H9 (cell line): Measurements from ENCODE around the gene GNB1L. TPM values are rescaled to one million over a fixed set of nuclear protein-coding genes. Genes with fewer than 3 reads are reported as not detected.

Experiments used
- DNase-seq: peaks from one replicate; pipeline ENCODE4 v3.0.0-alpha.2; 2017
- H2AFZ ChIP-seq: one replicate; pipeline ENCODE4 v1.6.1; 2013; ENCODE audit warnings: mild to moderate bottlenecking, low read length, control low read depth, moderate library complexity
- H2AK5ac ChIP-seq: 2 replicates; pipeline ENCODE4 v1.6.1; 2013; ENCODE audit warnings: low read length, control low read depth, mixed read lengths; ENCODE audit not compliant: insufficient read length
- H2BK120ac ChIP-seq: one replicate; pipeline ENCODE4 v1.6.1; 2013; ENCODE audit warnings: low read depth, mild to moderate bottlenecking, low read length, control low read depth, inconsistent platforms; ENCODE audit not compliant: poor library complexity, severe bottlenecking
- H2BK12ac ChIP-seq: 2 replicates; pipeline ENCODE4 v1.6.1; 2013; ENCODE audit warnings: low read length, control low read depth, mixed read lengths, low read depth; ENCODE audit not compliant: insufficient read length
- H2BK15ac ChIP-seq: 2 replicates; pipeline ENCODE4 v1.6.1; 2013; ENCODE audit warnings: low read depth, low read length, control low read depth
- H2BK20ac ChIP-seq: one replicate; pipeline ENCODE4 v1.6.1; 2013; ENCODE audit warnings: low read depth, mild to moderate bottlenecking, low read length, control low read depth, inconsistent platforms; ENCODE audit not compliant: poor library complexity, severe bottlenecking
- H2BK5ac ChIP-seq: 2 replicates; pipeline ENCODE4 v1.6.1; 2013; ENCODE audit warnings: low read length, control low read depth, mixed read lengths; ENCODE audit not compliant: insufficient read length
- H3K14ac ChIP-seq: 2 replicates; pipeline ENCODE4 v1.6.1; 2013; ENCODE audit warnings: low read length, control low read depth; ENCODE audit not compliant: insufficient read depth
- H3K18ac ChIP-seq: 2 replicates; pipeline ENCODE4 v1.6.1; 2013; ENCODE audit warnings: low read depth, mild to moderate bottlenecking, mixed read lengths, low read length, control low read depth; ENCODE audit not compliant: insufficient read length
- H3K23ac ChIP-seq: 2 replicates; pipeline ENCODE4 v1.6.1; 2013; ENCODE audit warnings: low read length, control low read depth, mixed read lengths, low read depth; ENCODE audit not compliant: insufficient read length
- H3K23me2 ChIP-seq: 2 replicates; pipeline ENCODE4 v1.6.1; 2013; ENCODE audit warnings: low read depth, mild to moderate bottlenecking, mixed read lengths, low read length, control low read depth; ENCODE audit not compliant: insufficient read length, poor library complexity, severe bottlenecking
- H3K27ac ChIP-seq: 2 replicates; pipeline ENCODE4 v1.5.1; 2013; ENCODE audit warnings: low read length, control low read depth, mixed read lengths, low read depth; ENCODE audit not compliant: insufficient read length
- H3K27me3 ChIP-seq: 2 replicates; pipeline ENCODE4 v1.6.1; 2013; ENCODE audit warnings: low read length, control low read depth, inconsistent platforms; ENCODE audit not compliant: insufficient read depth
- H3K4ac ChIP-seq: 2 replicates; pipeline ENCODE4 v1.6.1; 2013; ENCODE audit warnings: low read depth, mild to moderate bottlenecking, control low read depth, inconsistent platforms, low read length, moderate library complexity
- H3K4me1 ChIP-seq: 2 replicates; pipeline ENCODE4 v1.6.1; 2013; ENCODE audit warnings: low read length, control low read depth, inconsistent platforms; ENCODE audit not compliant: insufficient read depth
- H3K4me2 ChIP-seq: 2 replicates; pipeline ENCODE4 v1.6.1; 2013; ENCODE audit warnings: low read length, control low read depth, mixed read lengths; ENCODE audit not compliant: insufficient read length, insufficient read depth
- H3K56ac ChIP-seq: 2 replicates; pipeline ENCODE4 v1.6.1; 2013; ENCODE audit warnings: low read depth, mild to moderate bottlenecking, mixed read lengths, low read length, control low read depth; ENCODE audit not compliant: insufficient read length
- H3K79me1 ChIP-seq: 2 replicates; pipeline ENCODE4 v1.6.1; 2013; ENCODE audit warnings: low read depth, mild to moderate bottlenecking, moderate library complexity, low read length, control low read depth, inconsistent platforms; ENCODE audit not compliant: insufficient read depth, poor library complexity, severe bottlenecking
- H3K79me2 ChIP-seq: 2 replicates; pipeline ENCODE4 v1.6.1; 2013; ENCODE audit warnings: low read length, control low read depth, inconsistent platforms; ENCODE audit not compliant: insufficient read depth
- H3K9ac ChIP-seq: 2 replicates; pipeline ENCODE4 v1.6.1; 2013; ENCODE audit warnings: low read length, control low read depth, mixed read lengths; ENCODE audit not compliant: insufficient read length; ENCODE audit errors: extremely low read depth
- H3K9me3 ChIP-seq: one replicate; pipeline ENCODE4 v1.6.1; 2013; ENCODE audit warnings: low read depth, low read length, inconsistent platforms; ENCODE audit not compliant: control insufficient read depth
- H3T11ph ChIP-seq: one replicate; pipeline ENCODE4 v1.6.1; 2013; ENCODE audit warnings: mild to moderate bottlenecking, low read length, control low read depth, inconsistent platforms
- H4K20me1 ChIP-seq: one replicate; pipeline ENCODE4 v1.6.1; 2013; ENCODE audit not compliant: control insufficient read depth, insufficient read length, insufficient read depth
- H4K5ac ChIP-seq: 2 replicates; pipeline ENCODE4 v1.6.1; 2013; ENCODE audit warnings: low read depth, mild to moderate bottlenecking, mixed read lengths, low read length, control low read depth; ENCODE audit not compliant: insufficient read length
- H4K8ac ChIP-seq: replicated peaks from 2 replicates; pipeline ENCODE4 v1.6.1; 2013; ENCODE audit warnings: low read length, control low read depth, mixed read lengths, low read depth; ENCODE audit not compliant: insufficient read length
- H4K91ac ChIP-seq: 2 replicates; pipeline ENCODE4 v1.6.1; 2013; ENCODE audit warnings: low read depth, mild to moderate bottlenecking, moderate library complexity, mixed read lengths, low read length, control low read depth; ENCODE audit not compliant: insufficient read length
- H3K27ac Mint-ChIP-seq, 3 experiments: 2 replicates in 2 of 3; 3 replicates in 1 of 3; pipeline ENCODE4 v1.8.0; 2020 to 2021; ENCODE audit warnings: mixed read lengths in 3 of 3, mild to moderate bottlenecking in 1 of 3, moderate library complexity in 1 of 3
- H3K27me3 Mint-ChIP-seq: 2 replicates; pipeline ENCODE4 v1.8.0; 2021; ENCODE audit warnings: low read depth, mild to moderate bottlenecking, moderate library complexity, mixed read lengths
- H3K36me3 Mint-ChIP-seq, 3 experiments: 2 replicates in 2 of 3; 3 replicates in 1 of 3; pipeline ENCODE4 v1.8.0; 2020 to 2021; ENCODE audit warnings: low read depth in 3 of 3, mixed read lengths in 3 of 3; ENCODE audit not compliant: insufficient read depth in 1 of 3
- H3K4me1 Mint-ChIP-seq, 2 experiments: 2 replicates each; pipeline ENCODE4 v1.8.0; 2020; ENCODE audit warnings: mixed read lengths in 2 of 2
- H3K4me3 Mint-ChIP-seq, 2 experiments: 2 replicates in 1 of 2; 3 replicates in 1 of 2; pipeline ENCODE4 v1.8.0; 2020 to 2021; ENCODE audit warnings: mild to moderate bottlenecking in 2 of 2, mixed read lengths in 2 of 2, moderate library complexity in 1 of 2
- H3K9me3 Mint-ChIP-seq, 2 experiments: 2 replicates in 1 of 2; 3 replicates in 1 of 2; pipeline ENCODE4 v1.8.0; 2020; ENCODE audit warnings: mild to moderate bottlenecking in 2 of 2, mixed read lengths in 2 of 2, moderate library complexity in 1 of 2
- CTCF ChIP-seq: fragments of 200-600 bp; sonication (generic); conservative IDR thresholded peaks from 3 replicates; pipeline ENCODE4 v1.8.0; 2021; ENCODE audit warnings: antibody characterized with exemption, mild to moderate bottlenecking
- WGBS: extraction: QIAGEN DNeasy Blood & Tissue Kit; methylation state at CpG from one replicate; pipeline ENCODE4 v1.1.7; 2013; ENCODE audit warnings: missing lambda C conversion rate, low lambda C conversion rate, mixed read lengths; ENCODE audit not compliant: insufficient read length; ENCODE audit errors: extremely low coverage; 5-methylcytosine and 5-hydroxymethylcytosine counted together
- total RNA-seq: library from RNA; stranded (reverse); gene quantifications from 2 replicates; pipeline ENCODE4 v1.2.1, GENCODE V29; 2021

The GNB1L gene
- total RNA-seq, 1 experiment from 2014 or later = 22.4 TPM

GRCh38 chr22:19755145-19755710, 99.4 kb downstream of the GNB1L start:
- Mint-ChIP-seq H3K4me1 (peaks cover 19 to 35% of the 10 kb centered on the region in 2 experiments), H3K4me3 (peak overlapping the region; percentile 39 to 75; a peak in 4 of 5 replicates), H3K27me3 (peaks cover 87% of the 10 kb centered on the region), H3K27ac (no peak overlapping the region), H3K36me3 (no peaks in the 10 kb centered on the region; a peak in 1 of 7 replicates), H3K9me3 (peaks cover 5 to 9% of the 10 kb centered on the region in 2 experiments; a peak in 4 of 5 replicates)
- H4K5ac ChIP-seq = no peak overlapping the region
- H4K91ac ChIP-seq = no peak overlapping the region
- no peak for DNase-seq
- no peak overlapping the region for H2BK5ac ChIP-seq
- no peaks in the 10 kb centered on the region for H3K79me2 ChIP-seq
- no CpG with 5 or more reads among the region's 59 CpGs for WGBS
- H3T11ph ChIP-seq = no peak overlapping the region
- H2AFZ ChIP-seq = no peak overlapping the region
- peak overlapping the region; percentile 13 for H3K4me2 ChIP-seq
- H3K79me1 ChIP-seq = no peaks in the 10 kb centered on the region
- no peak overlapping the region for H2BK120ac ChIP-seq
- no peak for TF ChIP-seq CTCF
- no peak overlapping the region for H2BK20ac ChIP-seq
- no peak overlapping the region for H3K18ac ChIP-seq
- H3K4ac ChIP-seq = no peak overlapping the region
- H3K9me3 ChIP-seq = no peaks in the 10 kb centered on the region
- H3K14ac ChIP-seq = no peak overlapping the region
- H3K23ac ChIP-seq = no peak overlapping the region
- H3K27me3 ChIP-seq = peaks cover 68% of the 10 kb centered on the region
- H3K27ac ChIP-seq = no peak overlapping the region
- H2BK15ac ChIP-seq = no peak overlapping the region
- H3K56ac ChIP-seq = no peak overlapping the region
- no peaks in the 10 kb centered on the region for H3K4me1 ChIP-seq
- H3K9ac ChIP-seq = no peak overlapping the region
- H2BK12ac ChIP-seq = no peak overlapping the region
- no peak overlapping the region for H2AK5ac ChIP-seq
- H3K23me2 ChIP-seq = no peaks in the 10 kb centered on the region
- H4K8ac ChIP-seq = no peak overlapping the region
- peaks cover 3% of the 10 kb centered on the region for H4K20me1 ChIP-seq
